Liver (tissue), 9 donors: Measurements from ENCODE around the gene AKAP7. TPM values are rescaled to one million over a fixed set of nuclear protein-coding genes. Genes with fewer than 3 reads are reported as not detected.

ENCODE experiments used
- DNase-seq: peaks from one replicate; pipeline ENCODE4 v3.0.0-alpha.2; 2017; ENCODE audit warnings: low spot score
- H3K27ac ChIP-seq, 2 donors: one replicate each; pipeline ENCODE4 v1.7.0; 2013; ENCODE audit warnings: inconsistent platforms in 2 of 2, low read length in 2 of 2, control low read depth in 1 of 2, low read depth in 1 of 2, mild to moderate bottlenecking in 1 of 2
- H3K27me3 ChIP-seq, 4 donors: one replicate each; pipeline versions ENCODE4 v1.6.1 to v1.7.0; 2013; ENCODE audit warnings: low read length in 3 of 4, inconsistent platforms in 1 of 4, mild to moderate bottlenecking in 1 of 4, moderate library complexity in 1 of 4; ENCODE audit not compliant: control insufficient read depth in 4 of 4, insufficient read depth in 4 of 4
- H3K36me3 ChIP-seq, 4 donors: one replicate each; pipeline versions ENCODE4 v1.6.1 to v1.7.0; 2013; ENCODE audit warnings: low read length in 3 of 4, mild to moderate bottlenecking in 3 of 4, low read depth in 1 of 4, moderate library complexity in 1 of 4; ENCODE audit not compliant: control insufficient read depth in 4 of 4, insufficient read depth in 3 of 4
- H3K4me1 ChIP-seq, 4 donors: one replicate each; pipeline versions ENCODE4 v1.6.1 to v1.7.0; 2013; ENCODE audit warnings: low read length in 3 of 4, mild to moderate bottlenecking in 3 of 4, moderate library complexity in 1 of 4; ENCODE audit not compliant: control insufficient read depth in 4 of 4, insufficient read depth in 4 of 4
- H3K4me3 ChIP-seq, 3 donors: one replicate each; pipeline versions ENCODE4 v1.6.1 to v1.7.0; 2013; ENCODE audit warnings: low read length in 3 of 3, control low read depth in 1 of 3, low read depth in 1 of 3, mild to moderate bottlenecking in 1 of 3
- H3K9ac ChIP-seq, 2 donors: one replicate each; pipeline ENCODE4 v1.7.0; 2013; ENCODE audit warnings: low read length in 2 of 2, mild to moderate bottlenecking in 2 of 2, moderate library complexity in 2 of 2, control low read depth in 1 of 2, low read depth in 1 of 2
- H3K9me3 ChIP-seq, 4 donors: one replicate each; pipeline versions ENCODE4 v1.6.1 to v1.7.0; 2013; ENCODE audit warnings: low read length in 3 of 4; ENCODE audit not compliant: control insufficient read depth in 4 of 4
- EGR1 ChIP-seq, 2 donors: IDR thresholded peaks; 2 replicates each; pipeline ENCODE4 v1.6.1; 2016 to 2018; ENCODE audit warnings: antibody characterized with exemption in 2 of 2, low read depth in 2 of 2
- FOXA1 ChIP-seq: IDR thresholded peaks from 2 replicates; pipeline ENCODE4 v1.6.1; 2016; ENCODE audit warnings: antibody characterized with exemption
- FOXA2 ChIP-seq: IDR thresholded peaks from 2 replicates; pipeline ENCODE4 v1.6.1; 2016; ENCODE audit warnings: antibody characterized with exemption
- GABPA ChIP-seq, 2 donors: IDR thresholded peaks in 1 of 2; conservative IDR thresholded peaks in 1 of 2; 2 replicates each; pipeline ENCODE4 v1.6.1; 2016; ENCODE audit warnings: antibody characterized with exemption in 2 of 2, mild to moderate bottlenecking in 1 of 2, moderate library complexity in 1 of 2
- JUND ChIP-seq, 2 donors: IDR thresholded peaks; 2 replicates each; pipeline ENCODE4 v1.6.1; 2016; ENCODE audit warnings: antibody characterized with exemption in 2 of 2
- NR2F2 ChIP-seq: IDR thresholded peaks from 2 replicates; pipeline ENCODE4 v1.6.1; 2016; ENCODE audit warnings: antibody characterized with exemption
- RAD21 ChIP-seq, 2 donors: IDR thresholded peaks; 2 replicates each; pipeline ENCODE4 v1.6.1; 2016; ENCODE audit warnings: antibody characterized with exemption in 2 of 2, mild to moderate bottlenecking in 2 of 2
- RXRA ChIP-seq, 2 donors: IDR thresholded peaks; 2 replicates each; pipeline ENCODE4 v1.6.1; 2017 to 2018; ENCODE audit warnings: antibody characterized with exemption in 2 of 2, mild to moderate bottlenecking in 1 of 2
- SP1 ChIP-seq: IDR thresholded peaks from 2 replicates; pipeline ENCODE4 v1.6.1; 2018; ENCODE audit warnings: antibody characterized with exemption, mild to moderate bottlenecking
- TAF1 ChIP-seq: conservative IDR thresholded peaks from 2 replicates; pipeline ENCODE4 v1.6.1; 2016; ENCODE audit warnings: antibody characterized with exemption, mild to moderate bottlenecking
- WGBS: extraction: QIAGEN DNeasy Blood & Tissue Kit; methylation state at CpG from one replicate; pipeline ENCODE4 v1.1.7; 2013; 5-methylcytosine and 5-hydroxymethylcytosine counted together
- polyA plus RNA-seq, 2 donors: library from polyadenylated mRNA; stranded (reverse) in 1 of 2; unstranded in 1 of 2; fragments of 200-250 nt in 1 of 2; fragments of >200 nt in 1 of 2; fragmentation: Nextera tagmentation in 1 of 2; extraction: Ambion mirVana in 1 of 2; gene quantifications; one replicate each; pipeline versions ENCODE4 v1.2.1 to v1.2.3, GENCODE V29; 2013 to 2015
- total RNA-seq, 2 donors: library from RNA; depleted of rRNA; stranded (reverse); fragments of >200 nt; gene quantifications; one replicate each; pipeline ENCODE4 v1.2.3, GENCODE V29; 2014
- TF ChIP-seq, protein P1 (sequence below): fragments of 150-350 bp; IDR thresholded peaks from 2 replicates; pipeline ENCODE4 v1.5.1; 2017; ENCODE audit warnings: improper control_type of control experiment, low read depth, low read length; ENCODE audit not compliant: missing input control
- TF ChIP-seq, protein P2 (sequence below): IDR thresholded peaks from 2 replicates; pipeline ENCODE4 v1.6.1; 2016; ENCODE audit warnings: antibody characterized with exemption, mild to moderate bottlenecking
- TF ChIP-seq, protein P3 (sequence below): IDR thresholded peaks from 2 replicates; pipeline ENCODE4 v1.6.1; 2016; ENCODE audit warnings: antibody characterized with exemption
- TF ChIP-seq, protein P4 (sequence below): IDR thresholded peaks from 2 replicates; pipeline ENCODE4 v1.6.1; 2016; ENCODE audit warnings: antibody characterized with exemption
- donor health status: healthy.
- donor health status: healthy.
- donor health status: healthy.
- donor health status: healthy.
- donor health status: healthy.

The AKAP7 gene
- total and polyA plus RNA-seq, 4 donors, result 7.9 to 25.4 (median 17.7) TPM

DNA sequence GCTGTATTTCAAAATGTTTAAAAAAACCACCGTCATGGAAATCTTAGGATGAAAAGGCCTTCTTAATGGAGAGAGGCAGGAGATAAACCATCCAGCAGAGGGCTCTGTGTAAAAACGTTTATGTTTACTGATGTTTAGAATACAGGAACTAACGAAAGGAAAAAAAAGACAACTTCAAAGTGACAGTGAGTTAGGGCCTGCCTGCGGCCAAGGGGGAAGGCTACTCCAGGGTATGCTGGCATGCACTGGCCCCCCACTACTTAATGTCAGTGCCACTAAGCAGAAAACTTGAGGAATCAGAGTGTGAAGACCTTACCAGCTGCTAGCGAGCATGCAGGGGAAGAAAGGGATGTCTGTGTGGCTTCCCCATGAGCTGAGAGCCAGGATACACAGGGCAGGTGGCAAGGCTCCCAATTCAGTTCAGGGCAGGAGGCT, 47.7 kb downstream of the AKAP7 start:
- Histone ChIP-seq H3K9me3 (no peaks in the 10 kb centered on the region), H3K4me3 (no peak overlapping the region), H3K27me3 (no peaks in the 10 kb centered on the region), H3K9ac (no peak overlapping the region), H3K4me1 (no peaks in the 10 kb centered on the region), H3K36me3 (peaks cover 0 to 13% (median 0%) of the 10 kb centered on the region in 4 donors), H3K27ac (no peak overlapping the region)
- no peak for DNase-seq
- no peak for TF ChIP-seq SP1
- peak; percentile 54 to 62 for TF ChIP-seq RAD21 (IDR thresholded peaks at IDR 0.05)
- TF ChIP-seq JUND (IDR thresholded peaks at IDR 0.05), result no peak
- no peak for TF ChIP-seq NR2F2
- TF ChIP-seq, protein P1, sequence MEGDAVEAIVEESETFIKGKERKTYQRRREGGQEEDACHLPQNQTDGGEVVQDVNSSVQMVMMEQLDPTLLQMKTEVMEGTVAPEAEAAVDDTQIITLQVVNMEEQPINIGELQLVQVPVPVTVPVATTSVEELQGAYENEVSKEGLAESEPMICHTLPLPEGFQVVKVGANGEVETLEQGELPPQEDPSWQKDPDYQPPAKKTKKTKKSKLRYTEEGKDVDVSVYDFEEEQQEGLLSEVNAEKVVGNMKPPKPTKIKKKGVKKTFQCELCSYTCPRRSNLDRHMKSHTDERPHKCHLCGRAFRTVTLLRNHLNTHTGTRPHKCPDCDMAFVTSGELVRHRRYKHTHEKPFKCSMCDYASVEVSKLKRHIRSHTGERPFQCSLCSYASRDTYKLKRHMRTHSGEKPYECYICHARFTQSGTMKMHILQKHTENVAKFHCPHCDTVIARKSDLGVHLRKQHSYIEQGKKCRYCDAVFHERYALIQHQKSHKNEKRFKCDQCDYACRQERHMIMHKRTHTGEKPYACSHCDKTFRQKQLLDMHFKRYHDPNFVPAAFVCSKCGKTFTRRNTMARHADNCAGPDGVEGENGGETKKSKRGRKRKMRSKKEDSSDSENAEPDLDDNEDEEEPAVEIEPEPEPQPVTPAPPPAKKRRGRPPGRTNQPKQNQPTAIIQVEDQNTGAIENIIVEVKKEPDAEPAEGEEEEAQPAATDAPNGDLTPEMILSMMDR, result peak; percentile 34
- WGBS, result 51% methylated on average over 5 of the region's 5 CpGs

DNA sequence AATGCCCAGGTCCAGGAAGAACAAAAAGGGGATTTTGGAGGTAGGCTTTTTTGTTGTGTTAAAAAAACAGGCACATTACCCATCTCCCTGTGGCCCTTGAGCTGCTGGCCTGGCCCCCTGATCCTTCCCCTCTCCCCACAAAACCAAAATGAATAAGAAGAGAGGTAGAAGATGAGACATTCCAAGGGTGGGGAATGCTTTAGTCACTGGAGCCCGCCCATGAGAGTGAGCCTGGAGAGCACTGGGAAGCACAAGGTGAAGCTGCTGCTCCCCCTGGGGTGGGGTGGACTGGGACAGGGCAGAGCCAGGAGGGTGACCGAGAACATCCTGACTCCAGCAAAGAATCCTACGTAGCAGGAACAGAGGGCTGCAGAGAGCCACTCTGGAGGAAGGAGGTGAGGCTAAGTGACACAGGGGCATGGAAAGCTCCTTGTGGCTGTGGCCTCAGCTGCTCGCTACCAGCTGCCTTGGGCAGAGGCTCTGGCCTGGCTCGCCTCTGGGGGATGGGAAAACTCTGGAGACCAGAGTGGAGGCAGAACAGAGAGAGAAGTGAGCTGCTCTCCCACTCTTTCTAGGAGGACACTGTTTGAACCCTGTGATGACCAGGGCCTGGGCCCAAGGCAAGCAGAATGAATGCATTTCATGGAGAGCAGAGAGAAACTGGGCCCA, 48.3 kb downstream of the AKAP7 start:
- DNase-seq, result no peak
- H3K9ac ChIP-seq, result no peak overlapping the region
- H3K36me3 ChIP-seq, result peaks cover 0 to 13% (median 0%) of the 10 kb centered on the region in 4 donors
- 96% methylated on average over 5 of the region's 5 CpGs for WGBS
- H3K27ac ChIP-seq, result no peak overlapping the region
- H3K27me3 ChIP-seq, result no peaks in the 10 kb centered on the region
- TF ChIP-seq RAD21 (IDR thresholded peaks at IDR 0.05) (no peak), GABPA (IDR thresholded peaks at IDR 0.05 in 1 of 2, conservative IDR thresholded peaks at IDR 0.05 in 1 of 2) (no peak), TAF1 (no peak), RXRA (IDR thresholded peaks at IDR 0.05) (no peak), FOXA2 (no peak), EGR1 (IDR thresholded peaks at IDR 0.05; ENCODE audit: low read depth in 2 of 2) (no peak), SP1 (no peak), FOXA1 (no peak), JUND (IDR thresholded peaks at IDR 0.05) (no peak)
- TF ChIP-seq, protein P2, sequence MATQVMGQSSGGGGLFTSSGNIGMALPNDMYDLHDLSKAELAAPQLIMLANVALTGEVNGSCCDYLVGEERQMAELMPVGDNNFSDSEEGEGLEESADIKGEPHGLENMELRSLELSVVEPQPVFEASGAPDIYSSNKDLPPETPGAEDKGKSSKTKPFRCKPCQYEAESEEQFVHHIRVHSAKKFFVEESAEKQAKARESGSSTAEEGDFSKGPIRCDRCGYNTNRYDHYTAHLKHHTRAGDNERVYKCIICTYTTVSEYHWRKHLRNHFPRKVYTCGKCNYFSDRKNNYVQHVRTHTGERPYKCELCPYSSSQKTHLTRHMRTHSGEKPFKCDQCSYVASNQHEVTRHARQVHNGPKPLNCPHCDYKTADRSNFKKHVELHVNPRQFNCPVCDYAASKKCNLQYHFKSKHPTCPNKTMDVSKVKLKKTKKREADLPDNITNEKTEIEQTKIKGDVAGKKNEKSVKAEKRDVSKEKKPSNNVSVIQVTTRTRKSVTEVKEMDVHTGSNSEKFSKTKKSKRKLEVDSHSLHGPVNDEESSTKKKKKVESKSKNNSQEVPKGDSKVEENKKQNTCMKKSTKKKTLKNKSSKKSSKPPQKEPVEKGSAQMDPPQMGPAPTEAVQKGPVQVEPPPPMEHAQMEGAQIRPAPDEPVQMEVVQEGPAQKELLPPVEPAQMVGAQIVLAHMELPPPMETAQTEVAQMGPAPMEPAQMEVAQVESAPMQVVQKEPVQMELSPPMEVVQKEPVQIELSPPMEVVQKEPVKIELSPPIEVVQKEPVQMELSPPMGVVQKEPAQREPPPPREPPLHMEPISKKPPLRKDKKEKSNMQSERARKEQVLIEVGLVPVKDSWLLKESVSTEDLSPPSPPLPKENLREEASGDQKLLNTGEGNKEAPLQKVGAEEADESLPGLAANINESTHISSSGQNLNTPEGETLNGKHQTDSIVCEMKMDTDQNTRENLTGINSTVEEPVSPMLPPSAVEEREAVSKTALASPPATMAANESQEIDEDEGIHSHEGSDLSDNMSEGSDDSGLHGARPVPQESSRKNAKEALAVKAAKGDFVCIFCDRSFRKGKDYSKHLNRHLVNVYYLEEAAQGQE, result no peak
- TF ChIP-seq, protein P3, sequence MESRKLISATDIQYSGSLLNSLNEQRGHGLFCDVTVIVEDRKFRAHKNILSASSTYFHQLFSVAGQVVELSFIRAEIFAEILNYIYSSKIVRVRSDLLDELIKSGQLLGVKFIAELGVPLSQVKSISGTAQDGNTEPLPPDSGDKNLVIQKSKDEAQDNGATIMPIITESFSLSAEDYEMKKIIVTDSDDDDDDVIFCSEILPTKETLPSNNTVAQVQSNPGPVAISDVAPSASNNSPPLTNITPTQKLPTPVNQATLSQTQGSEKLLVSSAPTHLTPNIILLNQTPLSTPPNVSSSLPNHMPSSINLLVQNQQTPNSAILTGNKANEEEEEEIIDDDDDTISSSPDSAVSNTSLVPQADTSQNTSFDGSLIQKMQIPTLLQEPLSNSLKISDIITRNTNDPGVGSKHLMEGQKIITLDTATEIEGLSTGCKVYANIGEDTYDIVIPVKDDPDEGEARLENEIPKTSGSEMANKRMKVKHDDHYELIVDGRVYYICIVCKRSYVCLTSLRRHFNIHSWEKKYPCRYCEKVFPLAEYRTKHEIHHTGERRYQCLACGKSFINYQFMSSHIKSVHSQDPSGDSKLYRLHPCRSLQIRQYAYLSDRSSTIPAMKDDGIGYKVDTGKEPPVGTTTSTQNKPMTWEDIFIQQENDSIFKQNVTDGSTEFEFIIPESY, result no peak
- TF ChIP-seq, protein P4, sequence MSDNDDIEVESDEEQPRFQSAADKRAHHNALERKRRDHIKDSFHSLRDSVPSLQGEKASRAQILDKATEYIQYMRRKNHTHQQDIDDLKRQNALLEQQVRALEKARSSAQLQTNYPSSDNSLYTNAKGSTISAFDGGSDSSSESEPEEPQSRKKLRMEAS, result no peak
- no peak overlapping the region for H3K4me3 ChIP-seq
- H3K9me3 ChIP-seq, result no peaks in the 10 kb centered on the region
- H3K4me1 ChIP-seq, result no peaks in the 10 kb centered on the region
